NCI-H1694 (cell line): ENCODE results near the gene PEX7.
"Not testable (repeated sequence)": the region's sequence is repeated elsewhere in the genome, so short reads cannot be mapped to it uniquely, and the experiment has no call there.

Experiments
- DNase-seq: peaks from one replicate; lab custom pipeline; 2025; lab: John Stamatoyannopoulos, UW

Gene PEX7, protein sequence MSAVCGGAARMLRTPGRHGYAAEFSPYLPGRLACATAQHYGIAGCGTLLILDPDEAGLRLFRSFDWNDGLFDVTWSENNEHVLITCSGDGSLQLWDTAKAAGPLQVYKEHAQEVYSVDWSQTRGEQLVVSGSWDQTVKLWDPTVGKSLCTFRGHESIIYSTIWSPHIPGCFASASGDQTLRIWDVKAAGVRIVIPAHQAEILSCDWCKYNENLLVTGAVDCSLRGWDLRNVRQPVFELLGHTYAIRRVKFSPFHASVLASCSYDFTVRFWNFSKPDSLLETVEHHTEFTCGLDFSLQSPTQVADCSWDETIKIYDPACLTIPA

DNA sequence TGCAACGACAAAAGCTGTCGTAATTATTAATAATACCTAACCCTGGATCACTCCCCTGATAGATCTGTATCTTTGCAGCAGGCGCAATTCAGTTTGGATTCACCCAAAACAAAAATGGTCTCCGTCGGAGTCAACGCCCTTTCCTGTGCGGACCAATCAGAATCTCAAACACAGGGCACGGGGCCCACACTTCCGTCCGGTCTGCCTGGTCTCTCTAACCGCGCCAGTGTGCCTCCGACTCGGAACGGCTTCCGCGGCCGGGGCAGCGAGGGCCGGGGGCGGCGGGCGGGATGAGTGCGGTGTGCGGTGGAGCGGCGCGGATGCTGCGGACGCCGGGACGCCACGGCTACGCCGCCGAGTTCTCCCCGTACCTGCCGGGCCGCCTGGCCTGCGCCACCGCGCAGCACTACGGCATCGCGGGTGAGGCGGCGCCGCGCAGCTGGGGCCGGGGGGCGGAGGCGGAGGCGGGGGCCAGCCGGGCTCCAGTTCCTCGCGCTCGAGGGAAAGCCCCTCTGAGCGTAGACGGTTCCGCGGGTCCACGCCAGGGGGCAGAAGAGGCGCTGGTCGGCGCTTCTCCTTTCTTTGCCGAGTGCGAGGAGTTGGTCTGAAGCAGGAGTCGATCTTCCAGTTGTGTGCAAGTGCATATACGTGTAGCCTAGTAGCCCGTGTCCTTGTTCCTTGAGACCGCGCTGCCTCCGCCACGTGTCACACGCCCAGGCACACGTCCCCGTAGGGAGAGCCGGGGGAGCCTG lies at the start of gene PEX7:
PEX7 (plus strand) TSS at position 217 of the 752 bp plus-strand sequence; CDS start at position 291, 74 bp downstream.
- peak; percentile 66 for DNase-seq

GRCh38 chr6:136772685-136773472 lies 49.5 kb upstream of the PEX7 start:
- no peak for DNase-seq

DNA sequence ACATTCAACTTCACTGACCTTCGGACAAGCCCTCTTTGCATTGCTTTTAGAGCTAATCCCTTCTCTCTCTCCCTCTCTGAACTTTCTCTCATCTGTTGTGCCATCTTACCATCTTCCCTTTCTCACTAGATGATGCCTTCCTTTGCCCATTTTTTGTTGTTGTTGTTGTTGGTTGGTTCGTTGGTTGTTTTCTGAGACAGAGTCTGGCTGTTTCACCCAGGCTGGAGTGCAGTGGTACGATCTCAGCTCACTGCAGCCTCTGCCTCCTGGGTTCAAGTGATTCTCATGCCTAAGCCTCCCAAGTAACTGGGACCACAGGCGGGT lies 49.0 kb upstream of the PEX7 start:
- no peak for DNase-seq

- no peak for DNase-seq
These were observed 48.0 kb upstream of the PEX7 start for GRCh38 chr6:136774228-136775041.

DNA sequence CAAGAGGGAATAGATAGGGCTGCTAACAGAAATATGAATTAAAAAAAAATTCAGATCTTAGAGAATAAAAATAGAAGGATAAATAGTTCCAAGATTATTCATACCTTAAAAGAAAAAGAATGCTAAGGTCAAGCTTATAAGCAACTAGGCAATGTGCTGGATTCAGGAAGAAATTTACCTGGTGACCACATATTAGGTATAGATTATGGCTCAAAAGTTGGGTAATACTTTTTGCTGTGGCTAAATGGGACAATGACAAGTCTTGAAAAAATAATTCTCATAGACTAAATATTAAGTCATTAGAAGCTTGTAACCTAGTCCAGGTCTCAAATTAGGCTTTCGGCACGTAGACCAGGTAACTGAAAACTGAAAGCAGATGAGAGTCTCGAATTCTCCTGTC lies 47.3 kb upstream of the PEX7 start:
- no peak for DNase-seq

DNA sequence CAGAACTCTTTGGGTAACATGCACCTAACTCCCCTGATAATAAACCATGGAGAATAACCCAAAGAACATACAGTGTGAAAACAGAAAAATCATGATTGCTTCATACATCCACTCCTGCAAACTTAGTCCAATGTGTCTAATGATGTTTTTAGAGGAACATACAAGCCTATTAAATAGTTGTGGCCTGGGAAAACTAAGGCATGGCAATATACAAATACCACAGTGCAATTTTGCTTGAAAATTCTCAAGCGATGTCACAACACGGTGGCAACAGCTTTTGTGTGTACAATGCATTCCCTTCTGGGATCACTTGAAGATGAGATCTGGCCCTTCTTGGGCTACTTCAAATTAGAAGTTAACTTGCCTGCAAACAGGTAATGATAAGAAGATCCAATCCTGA lies 46.8 kb upstream of the PEX7 start:
- no peak for DNase-seq

GRCh38 chr6:136777651-136778050 lies 44.7 kb upstream of the PEX7 start:
- no peak for DNase-seq

- DNase-seq: no peak
These were observed 42.7 kb upstream of the PEX7 start for GRCh38 chr6:136779682-136780081.

DNA sequence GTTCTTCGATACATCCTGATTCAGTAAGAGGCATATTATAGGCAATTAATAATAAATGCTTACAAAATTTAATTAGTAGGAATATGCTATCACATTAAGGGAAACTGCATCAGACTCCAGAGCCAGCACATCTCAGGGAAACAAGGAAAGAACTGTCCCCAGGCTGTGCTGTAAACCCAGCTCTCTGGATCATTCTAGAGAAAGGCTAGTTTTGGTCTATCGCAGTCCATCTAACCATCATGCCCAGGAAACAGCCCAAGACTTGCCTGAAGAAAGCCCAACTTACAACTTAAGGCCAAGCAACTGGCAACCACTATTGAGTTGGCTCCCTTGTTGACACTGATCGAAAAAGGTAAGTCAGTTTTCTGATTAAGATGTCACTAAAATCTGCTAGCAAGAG lies 41.4 kb upstream of the PEX7 start:
- DNase-seq: no peak

DNA sequence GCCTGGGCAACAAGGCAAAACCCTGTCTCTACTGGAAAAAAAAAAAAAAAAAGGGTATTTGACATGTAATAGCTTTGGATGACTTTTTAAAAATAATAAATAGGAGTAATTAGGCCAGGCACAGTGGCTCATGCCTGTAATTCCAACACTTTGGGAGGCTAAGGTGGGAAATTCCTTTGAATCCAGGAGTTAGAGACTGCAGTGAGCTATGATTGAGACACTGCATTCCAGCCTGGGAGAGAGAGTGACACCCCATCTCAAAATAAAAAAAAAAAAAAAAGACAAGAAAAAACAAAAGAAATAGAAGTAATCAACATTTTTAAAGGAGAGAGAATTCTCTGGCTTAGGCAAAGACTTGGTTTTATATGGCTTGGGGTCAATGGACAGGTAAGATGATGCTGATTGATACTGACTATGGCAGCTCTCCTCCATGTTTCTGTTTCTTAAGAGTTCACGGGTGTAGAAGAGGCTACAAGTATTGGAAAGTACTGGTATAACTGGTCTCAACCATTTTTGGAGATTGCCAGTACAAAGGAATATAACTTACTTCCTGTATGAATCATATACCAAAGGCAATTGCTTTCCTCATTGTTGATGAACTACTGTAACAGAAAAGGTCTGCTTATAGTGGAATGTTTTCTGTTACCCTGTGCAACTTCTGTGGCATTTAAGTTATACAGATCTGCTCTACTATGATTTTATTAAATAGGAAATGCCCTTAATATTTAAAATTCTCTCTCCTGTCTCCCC lies 40.2 kb upstream of the PEX7 start:
- DNase-seq: no peak

DNA sequence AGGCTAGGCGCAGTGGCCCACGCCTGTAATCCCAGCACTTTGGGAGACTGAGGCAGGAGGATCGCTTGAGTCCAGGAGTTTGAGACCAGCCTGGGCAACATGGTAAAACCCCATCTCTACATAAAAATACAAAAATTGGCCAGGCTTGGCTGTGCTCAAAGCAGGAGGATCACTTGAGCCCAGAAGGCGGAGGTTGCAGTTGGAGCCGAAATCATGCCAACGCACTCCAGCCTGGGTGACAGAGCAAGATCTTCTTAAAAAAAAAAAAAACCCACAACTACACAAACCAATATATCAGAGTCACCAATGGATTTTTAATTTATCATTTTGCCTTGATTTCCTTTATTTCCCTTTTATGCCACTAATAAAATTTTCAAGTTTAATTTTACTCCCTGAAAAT lies 39.4 kb upstream of the PEX7 start:
- DNase-seq: no peak

DNA sequence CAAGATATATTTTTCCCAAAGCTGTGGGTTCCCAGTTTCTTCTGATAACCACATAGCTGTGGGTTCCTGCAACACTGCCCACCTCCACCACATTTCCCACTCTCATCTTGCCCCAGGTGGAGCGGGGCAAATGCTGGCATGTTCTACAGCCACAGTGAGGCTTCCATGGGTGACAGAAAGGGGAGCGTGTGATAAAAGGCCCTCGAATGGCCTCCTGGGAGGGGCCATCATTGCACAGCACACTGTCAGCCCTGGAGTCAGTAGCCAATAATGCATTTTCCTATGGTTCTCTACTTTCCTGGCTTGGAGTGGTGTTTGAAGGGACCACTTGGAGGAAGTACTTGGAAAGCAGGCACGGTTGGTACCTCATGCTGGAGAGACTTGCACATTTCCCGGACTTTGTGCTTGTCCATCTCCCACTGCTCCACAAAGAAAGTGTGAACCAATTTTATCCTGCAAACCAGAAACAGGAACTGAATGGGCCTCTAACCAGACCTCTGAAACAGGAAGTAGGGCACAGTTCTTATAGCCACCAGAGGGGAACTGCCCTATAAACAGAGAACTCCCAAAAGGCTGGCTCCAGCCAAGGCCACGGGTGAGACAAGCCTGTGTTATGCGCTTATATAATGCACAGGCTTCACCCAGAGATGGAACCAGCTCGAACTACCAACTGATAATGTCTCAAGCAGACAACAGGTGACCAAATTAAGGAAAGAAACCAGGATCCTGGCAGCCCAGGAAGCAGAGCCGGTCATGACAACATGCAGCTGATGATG lies 38.7 kb upstream of the PEX7 start:
- no peak for DNase-seq

DNA sequence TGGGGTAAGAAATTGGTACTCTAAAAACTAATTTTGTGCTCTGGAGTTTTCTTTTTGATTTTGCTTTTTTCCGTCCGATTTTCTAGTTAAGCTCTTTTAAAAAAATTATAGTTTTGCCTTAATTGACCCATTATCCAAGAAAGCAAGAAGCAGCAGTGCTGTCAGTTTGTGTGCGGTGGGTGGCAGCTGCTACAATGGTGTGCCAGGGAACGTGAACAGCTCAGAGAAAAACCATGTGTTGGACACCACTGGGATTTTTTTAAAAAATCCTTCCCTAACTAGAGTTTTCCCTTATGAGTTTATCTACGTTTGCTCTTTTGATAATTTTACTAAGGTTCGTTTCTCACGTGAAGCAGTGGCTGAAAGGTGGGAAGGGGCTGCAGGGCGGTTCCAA lies 38.1 kb upstream of the PEX7 start:
- no peak for DNase-seq

- no peak for DNase-seq
These were observed 37.3 kb upstream of the PEX7 start for GRCh38 chr6:136784910-136785746.

- DNase-seq: no peak
These were observed 35.7 kb upstream of the PEX7 start for GRCh38 chr6:136786658-136787057.

DNA sequence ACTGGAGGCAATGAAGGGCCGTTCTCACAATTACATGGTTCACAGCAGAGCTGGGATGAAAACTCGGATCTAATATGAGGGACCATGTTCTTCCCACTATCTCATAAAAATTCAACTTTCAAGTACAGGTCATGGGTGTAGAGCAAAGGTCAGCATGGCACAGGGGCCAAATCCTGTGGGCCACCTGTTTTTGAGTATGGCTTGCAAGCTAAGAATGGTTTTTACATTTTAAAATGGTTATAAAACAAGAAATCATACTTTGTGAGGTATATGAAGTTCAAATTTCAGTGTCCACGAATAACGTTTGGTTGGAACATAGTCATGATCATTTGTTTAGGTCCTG lies 34.7 kb upstream of the PEX7 start:
- no peak for DNase-seq

DNA sequence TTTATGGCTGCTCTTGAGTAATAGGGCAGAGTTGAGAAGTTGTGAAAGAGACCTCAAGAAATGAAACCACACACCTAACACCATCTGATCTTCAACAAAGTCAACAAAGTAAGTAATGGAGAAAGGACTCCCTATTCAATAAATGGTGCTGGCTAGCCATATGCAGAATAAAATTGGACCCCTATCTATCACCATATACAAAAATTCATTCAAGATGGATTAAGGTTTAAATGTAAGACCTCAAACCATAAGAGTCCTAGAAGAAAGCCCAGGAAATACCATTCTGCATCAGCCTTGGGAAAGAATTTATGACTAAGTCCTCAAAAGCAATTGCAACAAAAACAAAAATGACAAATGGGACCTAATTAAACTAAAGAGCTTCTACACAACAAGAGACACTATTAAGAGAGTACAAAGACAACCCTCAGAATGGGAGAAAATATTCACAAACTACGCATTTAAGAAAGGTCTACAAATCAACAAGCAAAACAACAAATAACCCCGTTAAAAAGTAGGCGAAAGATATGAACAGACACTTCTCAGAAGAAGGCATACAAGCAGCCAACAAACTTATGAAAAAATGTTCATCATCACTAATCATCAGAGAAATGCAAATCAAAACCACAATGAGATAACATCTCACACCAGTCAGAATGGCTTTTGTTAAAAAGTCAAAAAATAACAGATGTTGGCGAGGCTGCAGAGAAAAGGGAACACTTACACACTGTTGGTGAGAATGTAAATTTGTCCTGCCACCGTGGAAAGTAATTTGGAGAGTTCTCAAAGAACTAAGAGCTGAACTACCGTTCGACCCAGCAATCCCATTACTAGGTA lies 34.1 kb upstream of the PEX7 start:
- DNase-seq: no peak

- DNase-seq: not testable (repeated sequence)
These were observed 33.0 kb upstream of the PEX7 start for GRCh38 chr6:136789440-136789839.
